ENCODE results near the gene SRSF7.

- no peak for TF ChIP-seq EZH2 (IDR thresholded peaks at IDR 0.05; ENCODE audit: low read length)
- TF ChIP-seq CTCF (optimal IDR thresholded peaks at IDR 0.05 in 1 of 3, IDR thresholded peaks at IDR 0.05 in 1 of 3, conservative IDR thresholded peaks at IDR 0.05 in 1 of 3; ENCODE audit: extremely low read depth in 1 of 3, insufficient read depth in 2 of 3, low read length in 3 of 3) = no peak
Observed at GRCh38 chr2:38754049-38754448, 2.9 kb upstream of the SRSF7 start.

Measured in keratinocyte (primary cell).